GM18907 (cell line): ENCODE results near the gene CACNB3.

Experiments used
- ATAC-seq: cut with Tn5 transposase; IDR thresholded peaks from one replicate; pipeline ENCODE4 v1.9.1; 2021; ENCODE audit warnings: mild to moderate bottlenecking, moderate library complexity; ENCODE audit not compliant: unreplicated experiment

The CACNB3 gene

DNA sequence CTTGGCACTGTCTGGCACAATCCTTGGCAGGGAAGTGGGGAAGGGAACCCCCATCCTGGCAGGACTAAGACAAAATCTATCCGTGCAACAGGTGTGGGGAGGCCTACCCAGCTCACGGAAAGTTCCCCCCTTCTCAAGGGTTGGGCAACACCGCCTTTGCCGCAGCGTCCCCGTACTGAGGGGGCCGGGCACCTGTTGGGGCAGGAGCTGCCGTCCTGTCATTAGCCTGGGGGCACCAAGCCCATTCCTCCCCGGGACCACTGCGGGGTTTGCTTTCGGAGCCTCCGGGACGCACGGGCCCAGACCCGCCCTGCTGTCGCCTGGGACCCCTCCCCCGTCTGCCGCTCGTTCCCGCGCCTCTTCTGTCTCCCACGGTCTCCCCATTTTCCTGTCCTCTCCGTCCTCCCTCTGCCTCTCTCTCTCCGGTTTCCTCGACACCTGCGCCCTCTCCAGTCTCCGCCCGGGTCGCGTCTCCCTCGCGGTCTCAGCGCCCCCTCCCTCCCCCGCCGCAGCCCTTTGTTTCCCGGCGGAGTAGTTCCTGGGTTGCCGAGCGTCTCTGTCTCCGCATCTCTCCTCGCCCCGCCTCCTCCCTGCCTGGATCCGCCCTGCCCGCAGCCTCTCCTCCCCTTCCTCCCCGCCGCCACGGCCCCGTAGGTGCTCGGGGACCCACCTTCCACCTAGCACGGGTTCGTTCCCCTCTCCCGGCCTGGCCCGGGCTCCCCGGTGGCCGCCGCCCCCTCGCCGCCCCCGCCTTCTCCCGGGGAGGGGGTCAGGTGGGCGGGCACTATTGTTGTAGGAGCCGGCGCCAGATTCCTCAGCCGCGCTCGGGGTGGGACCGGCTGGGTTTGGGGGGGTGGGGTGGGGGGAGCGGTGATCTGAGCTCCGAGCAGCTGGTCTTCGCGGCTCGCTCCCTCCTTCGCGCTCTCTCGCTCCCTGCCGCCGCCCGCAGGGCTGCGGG lies at the start of gene CACNB3:
Gene CACNB3, plus strand, starts transcription at position 624 of the 958 bp plus-strand sequence. CDS start 434 bp downstream, outside the sequence.
- ATAC-seq = peak; percentile 43

DNA sequence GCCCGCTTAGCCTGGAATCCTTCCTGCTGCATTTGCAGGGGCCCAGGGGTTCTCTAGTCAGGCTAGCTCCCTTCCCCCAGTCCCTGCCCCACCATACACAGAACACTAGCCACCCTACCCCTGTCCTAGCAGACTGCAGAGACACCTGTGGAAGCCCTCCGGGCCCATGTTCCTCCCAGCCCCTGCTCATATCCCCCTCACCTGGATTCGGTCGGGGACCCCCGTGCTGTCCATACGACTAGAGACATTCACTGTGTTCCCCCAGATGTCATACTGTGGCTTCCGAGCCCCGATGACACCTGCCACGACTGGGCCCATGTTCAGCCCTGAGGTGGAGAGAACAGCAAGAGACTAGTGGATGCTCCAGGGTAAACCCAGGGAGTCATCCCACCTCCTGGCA lies 49.6 kb upstream of the CACNB3 start:
- ATAC-seq = no peak

DNA sequence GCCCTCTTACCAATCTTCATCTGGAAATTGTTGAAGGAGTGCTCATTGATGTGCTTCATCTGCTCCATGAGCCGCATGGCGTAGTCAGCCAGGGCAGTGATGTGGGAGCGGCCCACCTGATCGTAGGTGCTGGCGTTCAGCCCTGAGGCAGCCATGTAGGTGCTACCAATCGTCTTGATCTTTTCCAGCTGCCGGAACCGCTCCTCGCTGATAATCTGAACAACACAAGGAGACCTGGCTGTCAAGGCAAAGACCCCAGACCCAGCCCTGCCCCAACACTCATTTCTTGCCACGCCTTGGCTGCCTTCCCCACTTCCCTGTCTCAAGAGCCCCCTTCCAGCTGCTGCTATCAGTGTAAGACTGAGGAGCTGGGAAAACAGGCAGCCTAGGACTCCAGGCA lies 47.5 kb upstream of the CACNB3 start:
- ATAC-seq = no peak

GRCh38 chr12:48771588-48772112 lies 46.6 kb upstream of the CACNB3 start:
- ATAC-seq = no peak

GRCh38 chr12:48773686-48774085 lies 44.6 kb upstream of the CACNB3 start:
- no peak for ATAC-seq

DNA sequence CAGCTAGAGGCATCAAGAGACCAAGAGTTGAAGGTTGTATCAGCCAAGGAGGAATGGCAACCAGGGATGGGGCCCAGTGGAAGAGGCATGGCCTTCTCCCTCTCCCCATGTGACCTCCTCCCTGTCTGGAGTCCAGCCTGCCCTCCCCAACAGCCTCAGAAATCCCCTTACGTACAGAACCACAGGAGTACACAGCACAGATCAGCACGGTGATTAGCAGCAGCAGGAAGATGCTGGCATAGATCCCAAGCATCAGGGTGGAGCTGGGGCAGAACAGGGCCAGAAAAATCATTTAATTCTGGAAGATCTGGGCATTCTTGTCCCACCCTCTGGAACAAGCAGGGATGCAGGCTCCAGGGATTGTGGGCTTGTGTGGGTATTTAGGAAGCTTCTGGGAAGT lies 43.8 kb upstream of the CACNB3 start:
- ATAC-seq = no peak

DNA sequence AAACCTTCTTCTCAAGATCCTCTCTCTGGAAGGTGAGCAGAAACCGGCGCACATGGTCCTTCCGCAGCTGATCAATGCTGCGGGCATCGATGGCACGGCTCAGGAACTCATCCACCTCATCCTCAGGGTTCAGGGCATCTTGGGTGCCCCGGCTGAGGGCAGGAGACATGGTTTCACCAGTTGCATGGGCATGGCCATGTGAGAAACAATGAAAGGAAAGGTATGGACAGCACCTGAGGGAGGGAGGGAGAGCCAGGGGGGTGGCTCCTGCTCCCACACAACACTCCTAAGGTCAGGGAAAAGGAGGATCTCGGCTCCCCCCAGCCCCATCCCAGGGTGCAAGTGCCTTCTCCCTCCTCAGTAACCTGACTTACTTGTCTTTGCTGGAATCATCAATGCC lies 43.0 kb upstream of the CACNB3 start:
- no peak for ATAC-seq

DNA sequence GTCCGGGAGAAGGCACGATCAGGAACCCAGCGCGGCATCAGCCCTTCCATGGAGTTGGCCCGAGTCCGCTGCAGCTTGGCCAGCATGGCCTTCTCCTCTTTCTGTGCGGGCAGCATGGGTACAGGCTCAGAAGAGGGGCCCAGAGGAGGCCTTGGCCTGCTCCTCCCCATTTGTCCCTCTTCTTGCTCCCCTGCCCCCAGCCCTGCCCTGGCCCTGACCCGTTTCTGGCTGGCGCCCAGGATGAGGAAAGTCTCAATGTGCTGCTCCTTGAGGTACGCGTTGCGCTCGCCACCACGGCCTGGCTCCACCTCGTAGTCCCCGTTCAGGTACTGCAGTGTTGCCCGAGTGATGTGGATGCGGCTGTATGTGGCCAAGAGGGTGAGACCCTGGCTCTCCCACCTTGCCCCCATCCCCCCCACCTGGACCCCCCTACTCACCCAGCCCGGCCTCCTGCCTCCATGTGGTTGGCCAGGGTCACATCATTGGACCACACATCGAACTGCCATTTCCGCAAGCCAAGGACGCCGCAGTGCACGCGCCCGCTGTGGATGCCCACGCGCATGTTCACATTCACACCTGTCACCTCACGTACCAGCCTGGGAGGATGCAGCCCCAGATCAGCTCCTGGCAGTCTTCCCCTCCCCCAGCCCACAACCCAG lies 42.2 kb upstream of the CACNB3 start:
- ATAC-seq = no peak

DNA sequence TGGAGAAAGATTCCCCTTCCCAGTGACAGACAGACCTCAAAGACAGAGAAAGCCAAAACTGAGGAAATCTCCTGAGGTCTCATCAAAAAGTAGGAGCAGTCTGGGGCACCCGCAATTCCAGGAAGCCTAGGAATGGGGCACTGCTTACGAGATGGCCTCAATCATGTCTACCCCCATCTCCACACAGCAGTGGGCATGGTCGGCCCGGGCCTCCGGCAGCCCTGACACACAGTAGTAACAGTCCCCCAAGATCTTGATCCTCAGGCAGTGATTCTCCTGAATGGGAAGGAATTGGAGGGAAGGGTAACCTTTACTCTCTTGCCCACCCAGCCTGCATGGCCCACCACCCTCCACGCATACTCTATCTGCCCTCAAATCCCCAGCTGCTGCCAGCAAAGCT lies 41.3 kb upstream of the CACNB3 start:
- no peak for ATAC-seq

- ATAC-seq = no peak
Measured at GRCh38 chr12:48777501-48778400, 40.5 kb upstream of the CACNB3 start.

DNA sequence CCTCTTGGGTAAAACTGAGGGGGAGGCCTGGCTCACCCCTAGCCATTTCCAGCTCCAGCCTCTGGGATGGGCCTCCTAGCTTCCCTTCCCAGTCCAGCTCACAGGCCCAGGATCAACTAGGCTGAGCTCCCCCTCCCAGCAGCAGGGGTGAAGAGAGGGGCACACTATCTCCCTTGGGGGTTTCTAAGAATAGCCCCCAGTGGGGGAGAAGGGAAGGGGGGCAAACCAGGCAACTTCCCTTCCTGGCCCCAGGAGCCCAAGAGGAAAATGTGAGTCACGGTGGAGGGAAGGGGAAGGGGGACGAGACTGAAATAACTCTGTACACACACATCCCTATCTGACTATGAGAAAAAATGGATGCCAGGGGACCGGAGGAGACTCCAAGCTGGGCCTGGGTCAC lies 38.4 kb upstream of the CACNB3 start:
- no peak for ATAC-seq

DNA sequence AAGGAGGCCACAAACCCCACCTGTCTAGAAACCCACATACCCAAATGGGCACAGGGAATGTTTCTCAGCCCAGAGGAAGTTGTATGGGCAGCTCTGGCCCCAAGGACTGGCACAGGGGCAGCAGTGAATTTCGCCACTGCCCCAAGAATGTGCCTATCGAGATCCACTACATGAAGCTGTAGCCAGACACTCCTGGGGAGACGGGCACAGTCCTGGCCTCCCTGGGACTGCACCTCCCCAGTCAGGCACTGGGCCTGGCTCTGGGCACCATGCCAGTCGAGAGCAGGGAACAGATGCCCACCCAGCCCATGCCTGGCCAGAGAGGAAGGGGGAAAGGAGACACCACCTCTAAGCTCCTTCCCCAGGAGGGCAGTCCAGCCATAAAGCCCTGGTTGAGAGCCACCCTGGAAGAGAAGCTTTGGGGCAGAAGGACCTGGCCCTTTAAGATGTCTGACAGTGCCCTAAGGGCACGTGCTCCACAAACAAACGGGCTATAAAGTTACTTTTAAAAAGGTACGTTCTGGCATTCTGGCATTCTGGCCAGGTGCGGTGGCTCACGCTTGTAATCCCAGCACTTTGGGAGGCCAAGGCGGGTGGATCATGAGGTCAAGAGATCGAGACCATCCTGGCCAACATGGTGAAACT lies 37.8 kb upstream of the CACNB3 start:
- no peak for ATAC-seq

- ATAC-seq = no peak
Measured at GRCh38 chr12:48781750-48782456, 36.4 kb upstream of the CACNB3 start.

DNA sequence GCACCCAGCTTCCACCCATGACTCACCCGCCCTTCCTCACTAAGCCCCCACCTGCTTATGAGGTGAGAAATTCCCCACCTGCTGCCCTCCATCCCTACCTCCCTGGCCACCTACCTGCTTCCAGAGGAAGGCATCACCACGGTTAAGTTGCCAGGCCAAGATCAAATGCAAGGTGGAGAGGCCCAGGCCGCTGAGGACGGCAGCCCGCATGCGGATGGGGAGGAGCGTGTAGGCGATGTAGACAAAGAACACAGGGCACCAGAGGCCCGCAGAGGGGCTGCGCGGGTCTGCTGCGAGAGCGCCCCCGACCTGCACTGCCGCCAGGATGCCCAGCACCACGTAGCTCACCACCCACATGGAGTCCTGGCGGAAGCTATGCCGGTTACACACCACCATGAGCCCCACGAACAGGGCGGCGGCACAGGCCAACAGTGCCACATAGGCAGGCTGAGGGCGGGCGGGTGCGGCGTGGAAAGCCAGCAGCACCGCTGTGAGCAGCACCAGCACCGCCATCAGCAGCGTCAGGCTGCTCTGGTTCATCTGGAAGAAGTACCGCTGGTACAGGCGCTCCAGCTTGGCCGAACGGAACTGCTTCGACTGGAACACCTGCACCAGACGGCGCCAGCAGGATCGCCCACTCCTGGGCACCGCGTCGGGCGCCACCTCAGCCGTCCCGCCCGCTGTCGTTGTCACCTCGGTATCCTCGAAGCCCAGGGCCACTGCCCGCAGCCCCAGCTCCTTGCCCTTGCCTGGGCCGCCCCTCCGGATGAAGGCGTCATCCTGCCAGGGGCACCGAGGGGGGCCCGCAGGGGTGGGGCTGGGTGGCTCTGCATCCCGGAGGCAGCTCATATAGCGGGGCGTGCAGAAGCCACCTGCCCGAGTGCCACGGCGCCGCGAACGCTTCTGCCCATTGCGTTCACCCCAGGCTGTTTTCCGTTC lies 35.6 kb upstream of the CACNB3 start:
- ATAC-seq = no peak

DNA sequence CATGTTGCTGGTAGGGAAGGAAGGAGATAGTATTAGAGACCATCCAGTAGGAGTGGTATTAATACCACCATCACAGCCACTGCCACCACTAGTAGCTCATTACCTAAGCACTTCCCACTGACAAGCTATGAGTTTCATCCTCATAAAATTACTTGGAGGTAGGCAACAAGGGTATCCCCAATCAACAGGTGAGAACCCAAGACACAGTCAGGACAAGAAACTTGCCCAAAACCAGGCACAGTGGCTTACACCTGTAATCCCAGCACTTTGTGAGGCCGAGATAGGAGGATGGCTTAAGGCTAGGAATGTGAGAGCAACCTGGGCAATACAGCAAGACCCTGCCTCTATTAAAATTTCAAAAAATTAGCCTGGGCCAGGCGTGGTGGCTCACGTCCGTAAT lies 34.9 kb upstream of the CACNB3 start:
- no peak for ATAC-seq

GRCh38 chr12:48786591-48787544 lies 31.4 kb upstream of the CACNB3 start:
- no peak for ATAC-seq

DNA sequence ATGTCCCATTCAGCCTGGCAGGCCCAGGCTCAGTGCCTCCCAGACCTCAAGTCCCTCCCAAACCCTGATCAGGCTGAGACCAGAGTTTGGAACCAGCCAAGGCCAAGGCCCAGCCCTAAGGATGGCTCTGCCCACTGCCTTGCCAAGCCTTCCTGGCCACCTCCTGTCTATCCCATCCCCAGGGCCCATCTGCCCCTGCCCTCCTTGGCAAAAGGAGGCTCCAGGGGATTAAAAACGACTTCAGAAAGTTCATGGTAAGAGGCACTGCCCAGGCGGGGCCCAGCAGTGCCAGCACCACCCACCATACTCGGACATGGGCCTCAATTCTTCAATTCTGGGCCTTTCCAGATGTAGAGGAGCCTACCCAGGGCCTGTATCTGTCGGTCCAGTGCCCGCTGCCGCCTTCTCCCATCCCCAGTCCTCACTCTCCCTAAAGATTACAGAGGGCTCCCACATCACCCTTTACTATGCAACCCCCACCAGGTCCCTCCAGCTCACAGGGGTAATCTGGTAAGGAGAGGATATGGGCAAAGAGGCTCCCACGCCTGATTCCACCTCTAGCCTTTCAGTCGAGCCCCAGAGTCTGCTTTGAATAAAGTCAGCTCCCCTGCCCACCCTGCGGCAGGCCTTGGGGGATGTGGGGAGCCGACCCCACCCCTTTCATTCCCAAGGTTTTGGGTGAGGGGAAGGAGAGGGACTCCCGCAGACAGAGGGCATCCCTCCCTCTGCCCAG lies 30.3 kb upstream of the CACNB3 start:
- ATAC-seq = no peak
